NCI-H524 treated with DMSO at 0.1 percent for 48 hours (cell line): Measurements from ENCODE around the gene ARHGAP26.

Experiments used
- DNase-seq: peaks from one replicate; lab custom pipeline; 2025; lab: John Stamatoyannopoulos, UW

The ARHGAP26 gene

GRCh38 chr5:142831009-142831383 is 60.8 kb downstream of the ARHGAP26 start:
- no peak for DNase-seq

DNA sequence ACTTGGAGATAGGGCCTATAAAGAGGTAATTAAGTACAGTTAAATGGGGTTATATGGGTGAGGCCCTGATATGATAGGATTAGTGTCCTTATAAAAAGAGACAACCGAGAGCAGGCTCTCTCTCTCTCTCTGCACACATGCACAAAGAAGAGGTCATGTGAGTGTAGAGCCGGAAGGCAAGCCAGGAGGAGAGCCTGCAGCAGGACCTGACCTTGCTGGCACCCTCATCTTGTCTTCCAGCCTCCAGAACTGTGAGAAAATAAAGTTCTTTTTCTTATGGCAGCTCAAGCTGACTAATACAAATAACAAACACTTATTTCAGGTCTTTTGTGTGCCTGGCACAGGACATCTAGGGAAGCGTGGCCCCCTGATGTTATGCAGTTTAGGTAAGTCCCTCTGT is 62.1 kb downstream of the ARHGAP26 start:
- no peak for DNase-seq

DNA sequence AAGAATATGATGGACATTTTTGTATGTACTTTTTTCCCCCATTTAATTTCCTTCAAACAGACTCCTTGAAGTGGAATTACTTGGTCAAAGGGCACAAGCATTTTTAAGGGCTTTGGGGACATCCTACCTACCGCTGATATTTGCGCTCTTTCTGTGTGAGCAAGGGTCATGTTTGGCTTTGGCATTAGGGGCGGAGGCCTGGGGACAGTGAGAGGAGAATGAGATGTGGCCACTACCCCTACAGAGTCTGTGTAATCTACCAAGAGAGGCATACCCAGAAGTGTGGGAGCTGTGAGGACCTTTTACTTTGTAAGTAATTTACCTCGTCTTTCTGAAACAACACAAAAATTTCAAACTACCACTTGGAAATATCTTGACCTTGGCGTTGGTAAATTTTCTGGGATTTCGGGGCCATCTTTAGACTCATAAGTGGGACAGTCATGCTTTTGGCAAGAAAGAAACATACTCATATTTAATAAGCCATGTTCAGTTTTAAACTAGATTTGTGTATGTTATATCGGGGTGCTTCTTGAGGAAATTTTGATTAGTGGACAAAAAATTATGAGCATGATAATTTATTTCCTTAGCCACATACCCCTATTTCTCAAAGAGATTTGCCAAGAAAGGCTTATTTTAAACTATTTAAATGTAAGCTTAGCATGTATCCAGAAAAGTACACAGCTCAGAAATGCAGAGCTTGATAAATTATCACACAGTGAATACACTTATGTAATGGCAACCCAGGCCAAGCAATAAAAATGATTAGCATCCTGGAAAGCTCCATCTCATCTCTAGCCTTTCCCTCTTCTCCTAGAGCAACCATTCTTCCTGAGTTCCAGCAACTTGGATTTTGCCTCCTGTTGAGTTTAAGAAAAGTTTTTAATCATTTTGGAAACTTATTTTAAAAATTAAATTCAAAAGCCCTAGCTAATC is 63.6 kb downstream of the ARHGAP26 start:
- DNase-seq = no peak

- no peak for DNase-seq
Measured at GRCh38 chr5:142834504-142834903, 64.3 kb downstream of the ARHGAP26 start.

DNA sequence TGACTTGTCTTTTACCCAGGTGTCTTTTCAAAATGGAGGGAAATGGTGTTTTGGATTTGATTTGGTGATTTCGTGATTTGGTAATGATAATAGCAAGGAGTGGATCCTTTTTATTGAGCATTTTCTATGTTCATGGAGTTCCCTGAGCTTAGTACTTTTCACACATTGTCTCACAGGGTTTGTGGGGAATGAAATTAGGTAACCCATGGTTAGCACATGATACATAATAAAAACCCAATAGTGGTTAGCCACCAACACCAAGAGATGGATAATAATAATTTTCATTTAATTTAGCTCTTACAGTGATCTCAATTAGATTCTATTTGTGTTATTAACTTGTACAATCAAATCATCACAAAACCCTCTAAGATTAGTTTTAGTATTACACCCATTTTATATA is 65.4 kb downstream of the ARHGAP26 start:
- no peak for DNase-seq

- DNase-seq = no peak
Measured at GRCh38 chr5:142836048-142836447, 65.9 kb downstream of the ARHGAP26 start.

- DNase-seq = no peak
Measured at GRCh38 chr5:142837081-142837725, 67.0 kb downstream of the ARHGAP26 start.

DNA sequence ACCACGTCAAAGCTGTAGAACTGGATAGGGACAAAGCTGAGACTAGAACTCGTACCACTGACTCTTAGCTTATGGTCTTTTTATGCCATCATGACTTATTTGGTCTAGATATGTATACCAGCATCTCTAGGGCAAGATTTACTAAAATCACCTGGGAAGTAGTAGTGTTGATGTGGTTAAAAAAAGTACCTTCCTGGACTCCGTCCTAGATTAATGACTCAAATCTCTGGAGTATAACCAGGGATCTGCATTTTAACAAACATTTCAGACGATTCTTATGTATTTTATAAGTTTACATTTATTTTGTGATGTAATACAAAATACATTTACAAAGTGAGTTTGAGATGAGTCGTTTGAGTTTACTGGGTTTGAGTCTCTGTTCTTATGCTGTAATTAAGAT is 68.7 kb downstream of the ARHGAP26 start:
- DNase-seq = no peak

- no peak for DNase-seq
Measured at GRCh38 chr5:142839711-142840346, 69.7 kb downstream of the ARHGAP26 start.

DNA sequence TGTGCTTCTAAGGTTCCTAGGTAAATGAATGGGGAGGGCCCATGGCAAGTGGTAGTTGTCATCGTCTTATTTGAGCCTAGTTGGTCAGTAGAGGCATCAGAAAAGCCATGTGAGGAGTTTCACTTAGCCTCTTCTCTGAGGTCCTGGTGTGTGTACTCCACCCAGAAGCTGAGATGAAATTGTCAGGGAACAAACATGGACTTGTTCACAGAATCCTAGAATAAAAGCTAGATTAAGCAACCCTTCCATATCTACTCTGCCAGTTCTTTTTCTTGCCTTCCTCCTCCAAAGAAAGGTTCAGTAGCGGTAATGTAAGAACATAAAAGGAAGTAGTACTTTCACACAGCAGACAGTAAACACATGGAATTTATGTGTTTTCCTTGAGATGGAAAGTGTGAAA is 70.4 kb downstream of the ARHGAP26 start:
- no peak for DNase-seq

GRCh38 chr5:142841511-142842265 is 71.5 kb downstream of the ARHGAP26 start:
- DNase-seq = no peak

- DNase-seq = no peak
Measured at GRCh38 chr5:142842994-142843905, 73.1 kb downstream of the ARHGAP26 start.

DNA sequence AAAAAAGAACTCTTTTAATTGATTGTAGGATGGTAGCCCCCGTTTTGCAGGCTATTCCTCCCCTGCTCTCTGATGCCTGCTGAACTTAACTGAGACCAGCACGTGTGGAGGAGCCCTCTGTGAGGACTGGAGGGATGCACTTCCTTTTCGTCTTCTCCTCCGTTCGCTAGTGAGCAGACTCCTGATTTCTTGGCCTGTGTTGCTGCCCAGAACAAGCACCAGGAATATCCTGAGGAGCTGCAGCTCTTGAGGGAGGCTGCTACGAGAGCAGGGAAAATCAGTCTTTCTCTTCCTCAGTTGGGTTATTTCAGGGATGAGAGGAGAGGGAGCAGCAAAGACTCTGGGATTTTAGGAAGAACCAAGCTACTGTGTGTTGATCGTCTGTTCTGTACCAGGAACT is 74.7 kb downstream of the ARHGAP26 start:
- DNase-seq = no peak

DNA sequence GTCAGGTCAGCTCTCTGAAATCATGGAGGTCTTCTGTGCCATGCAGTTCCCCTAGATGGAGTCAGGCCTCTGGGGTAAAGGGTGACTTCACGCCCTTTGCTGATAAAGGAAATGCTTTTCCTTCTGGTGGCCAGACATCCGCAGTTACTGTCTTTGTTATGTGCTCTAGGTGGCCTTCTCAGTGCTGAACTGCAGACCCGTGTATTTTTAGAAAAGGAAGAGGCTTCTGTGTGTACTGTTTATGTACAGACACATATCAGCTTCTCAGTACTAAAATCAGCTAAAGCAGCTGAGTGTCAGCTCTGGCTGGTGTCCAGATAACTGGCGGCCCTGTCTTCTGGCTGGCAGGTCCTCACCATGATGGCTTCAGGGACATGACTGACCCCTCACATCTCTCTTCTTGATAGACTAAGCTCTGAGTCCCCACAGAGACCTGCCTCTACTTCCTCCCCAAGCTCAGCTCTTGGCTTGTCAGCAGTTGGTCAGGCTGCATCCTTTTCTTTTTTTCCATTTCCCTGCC is 75.3 kb downstream of the ARHGAP26 start:
- no peak for DNase-seq

DNA sequence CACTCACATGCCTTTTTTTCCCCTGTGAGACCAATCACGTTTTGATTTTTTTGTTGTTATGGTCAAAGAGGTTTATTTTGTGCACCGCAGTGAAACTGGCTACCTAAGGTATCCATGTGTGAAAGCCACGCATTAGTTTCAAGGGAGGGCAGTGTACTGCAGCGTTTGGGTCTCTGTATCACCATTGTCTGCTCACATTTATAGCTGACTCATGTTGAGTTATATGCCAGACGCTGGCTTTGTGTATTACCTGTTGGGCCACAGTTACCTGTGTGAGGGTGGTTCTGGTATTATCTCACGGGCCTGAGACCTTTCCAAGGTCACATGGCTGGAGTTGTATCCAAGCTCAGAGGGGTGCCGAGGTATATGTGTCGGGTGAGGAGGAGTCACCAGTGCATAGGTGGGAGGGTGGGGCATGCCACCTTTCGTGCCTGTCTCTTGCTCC is 75.8 kb downstream of the ARHGAP26 start:
- DNase-seq = no peak

GRCh38 chr5:142846406-142846805 is 76.2 kb downstream of the ARHGAP26 start:
- DNase-seq = no peak

DNA sequence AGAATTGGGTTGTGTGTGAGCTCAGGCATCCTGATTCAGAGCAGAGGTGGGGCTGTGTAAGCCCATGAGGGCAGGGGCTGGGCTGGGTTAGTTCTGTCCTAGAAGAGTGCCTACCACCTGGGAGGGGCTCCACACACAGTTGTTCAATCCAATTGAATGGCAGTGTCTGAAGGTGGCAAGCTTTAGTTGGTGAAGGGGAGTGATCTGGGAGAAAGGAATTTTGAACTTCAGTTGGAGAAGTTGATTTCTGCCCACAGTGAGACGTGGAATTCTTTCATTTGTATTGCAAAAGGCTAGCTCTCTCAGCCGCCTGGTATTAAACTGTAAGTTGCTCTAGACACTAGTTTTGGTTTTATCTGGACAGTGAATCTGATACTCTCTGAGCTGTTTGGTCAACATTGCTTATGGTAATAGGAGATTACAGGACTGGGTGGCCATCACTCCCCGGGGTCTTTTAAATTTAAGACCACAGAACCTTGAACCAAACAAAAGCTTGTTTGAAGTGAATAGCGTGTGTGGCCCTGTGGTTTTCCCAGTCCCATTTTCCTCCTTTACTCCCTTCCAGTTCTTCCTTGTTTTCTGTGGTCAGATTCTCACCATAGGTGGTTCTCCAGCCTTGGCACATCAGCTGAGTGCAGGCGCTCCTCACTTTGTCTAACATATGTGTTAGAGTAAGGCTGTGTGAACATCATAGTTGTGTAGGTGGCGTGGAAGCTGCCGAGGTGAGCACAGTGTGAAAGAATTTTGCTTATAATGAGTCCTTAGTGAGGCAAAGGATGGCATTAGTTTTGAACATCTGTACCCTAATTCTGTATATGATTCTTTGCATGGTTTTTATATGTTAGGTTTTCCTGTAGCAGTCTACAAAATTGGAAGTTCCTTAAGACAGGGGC is 78.0 kb downstream of the ARHGAP26 start:
- DNase-seq = no peak

GRCh38 chr5:142849466-142849865 is 79.3 kb downstream of the ARHGAP26 start:
- no peak for DNase-seq

GRCh38 chr5:142849880-142850279 is 79.7 kb downstream of the ARHGAP26 start:
- no peak for DNase-seq

- DNase-seq = no peak
Measured at GRCh38 chr5:142851731-142852130, 81.6 kb downstream of the ARHGAP26 start.
